H4 (cell line): Measurements from ENCODE around the gene C1QTNF6. TPM values are rescaled to one million over a fixed set of nuclear protein-coding genes. Genes with fewer than 3 reads are reported as not detected.

Experiments used
- DNase-seq: peaks from one replicate; pipeline ENCODE4 v3.0.0-alpha.2; 2015; ENCODE audit warnings: low spot score
- total RNA-seq: library from RNA; depleted of rRNA; stranded (reverse); fragments of >200 nt; shearing (Covaris generic); gene quantifications from 2 replicates; pipeline ENCODE4 v1.2.3, GENCODE V29; 2014

The C1QTNF6 gene
- total RNA-seq, 1 experiment from 2014 or later, result 4.9 TPM

GRCh38 chr22:37223965-37224551 lies 36.0 kb upstream of the C1QTNF6 start:
- no peak for DNase-seq

DNA sequence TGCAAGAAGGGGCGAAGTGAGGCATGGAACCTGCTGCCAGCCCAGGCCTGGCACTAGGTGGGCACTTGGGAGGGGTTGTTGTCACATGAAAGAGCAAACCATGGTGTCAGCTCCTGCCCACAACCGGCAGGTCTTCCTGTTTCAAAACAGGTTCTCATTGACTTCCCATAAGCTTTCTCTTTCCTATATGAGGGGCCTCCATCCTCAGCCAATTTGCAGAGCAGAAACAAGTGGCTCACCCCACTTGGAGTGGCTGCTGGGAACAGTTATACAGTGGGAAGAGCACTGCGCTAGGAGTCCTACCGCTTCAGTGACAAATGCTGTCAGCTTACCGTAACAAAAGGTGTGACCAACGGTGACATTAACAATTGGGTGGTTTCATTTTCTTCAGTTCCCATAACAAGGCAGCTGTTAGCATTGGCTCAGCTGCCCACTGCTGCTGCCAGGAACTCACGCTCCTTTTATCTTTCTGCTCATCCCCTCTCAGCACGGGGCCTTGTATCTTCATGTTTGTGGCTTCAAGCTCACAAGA lies 34.5 kb upstream of the C1QTNF6 start:
- no peak for DNase-seq

- no peak for DNase-seq
Measured at GRCh38 chr22:37221424-37222333, 33.6 kb upstream of the C1QTNF6 start.

DNA sequence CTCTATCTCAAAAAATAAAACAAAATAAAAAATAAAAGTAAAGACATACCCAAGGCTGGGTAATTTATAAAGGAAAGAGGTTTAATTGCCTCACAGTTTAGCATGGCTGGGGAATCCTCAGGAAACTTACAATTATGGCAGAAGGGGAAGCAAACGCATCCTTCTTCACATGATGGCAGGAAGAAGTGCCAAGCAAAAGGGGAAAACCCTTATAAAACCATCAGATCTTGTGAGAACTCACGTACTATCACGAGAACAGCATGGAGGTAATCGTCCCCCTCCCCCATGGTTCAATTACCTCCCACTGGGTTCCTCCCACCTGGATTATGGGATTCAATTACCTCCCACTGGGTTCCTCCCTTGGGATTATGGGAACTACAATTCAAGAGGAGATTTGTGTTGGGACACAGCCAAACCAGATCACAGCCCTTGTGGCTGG lies 32.5 kb upstream of the C1QTNF6 start:
- no peak for DNase-seq

- DNase-seq, result no peak
Measured at GRCh38 chr22:37219533-37219932, 31.5 kb upstream of the C1QTNF6 start.

DNA sequence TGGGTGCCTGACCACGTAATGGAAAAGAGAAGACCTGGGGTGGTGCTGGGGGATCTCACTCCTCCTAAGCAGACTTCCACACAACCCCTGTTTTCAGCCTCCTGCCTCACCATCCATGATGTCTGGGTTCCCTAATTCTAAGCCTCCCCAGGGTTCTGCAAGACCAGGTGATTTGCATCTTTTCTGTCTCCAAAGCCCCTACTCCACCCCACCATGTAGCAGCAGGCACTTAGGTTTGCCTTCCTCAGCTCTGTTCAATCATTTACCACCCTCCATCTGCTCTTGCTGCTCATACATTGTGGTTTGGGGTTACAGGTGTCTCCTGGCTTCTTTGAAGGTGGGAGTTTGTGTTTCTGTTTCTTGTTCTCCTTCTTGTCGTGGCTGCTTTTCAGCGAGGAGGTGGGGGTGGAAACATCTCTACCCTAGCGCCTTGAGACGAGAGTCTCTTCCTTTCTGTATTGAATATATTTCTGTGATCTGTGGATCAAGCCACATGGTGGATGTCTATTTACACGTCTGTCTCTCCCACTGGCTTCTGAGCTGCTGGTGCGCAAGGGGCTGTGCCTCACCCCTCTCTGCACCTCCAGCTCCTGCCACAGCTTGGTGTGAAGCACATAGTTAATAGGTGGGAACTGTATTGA lies 30.8 kb upstream of the C1QTNF6 start:
- no peak for DNase-seq

DNA sequence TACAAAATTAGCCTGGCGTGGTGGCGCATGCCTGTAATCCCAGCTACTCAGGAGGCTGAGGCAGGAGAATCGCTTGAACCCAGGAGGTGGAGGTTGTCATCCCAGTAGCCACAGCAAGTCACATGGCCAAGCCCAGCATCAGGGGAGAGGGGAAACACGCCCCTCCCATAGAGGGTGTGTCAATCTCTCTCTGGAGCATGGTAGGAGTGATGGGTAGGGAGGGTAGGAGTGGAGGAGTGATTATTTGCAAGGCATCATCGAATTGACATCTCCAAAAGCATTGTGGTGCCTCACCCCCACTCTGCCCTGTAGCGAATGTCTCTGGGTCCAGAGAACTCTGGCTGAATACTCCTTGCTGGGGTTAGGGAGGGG lies 30.3 kb upstream of the C1QTNF6 start:
- DNase-seq, result no peak

GRCh38 chr22:37215890-37216289 lies 27.8 kb upstream of the C1QTNF6 start:
- no peak for DNase-seq

DNA sequence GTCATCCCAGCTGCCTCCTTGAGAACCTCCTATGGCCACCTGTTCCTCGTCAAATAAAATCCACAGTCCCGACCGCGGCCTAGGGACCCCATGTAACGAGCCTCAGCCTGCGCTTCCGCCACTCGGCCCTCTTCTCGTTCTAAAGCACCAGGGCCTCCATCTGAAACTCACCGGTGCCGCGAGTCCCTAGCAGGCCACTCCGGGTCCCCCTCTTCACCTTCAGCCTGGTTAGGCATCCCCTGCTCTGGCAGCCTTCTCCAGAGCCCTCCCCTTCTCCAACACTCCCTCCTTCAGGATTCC lies 26.6 kb upstream of the C1QTNF6 start:
- DNase-seq, result no peak

DNA sequence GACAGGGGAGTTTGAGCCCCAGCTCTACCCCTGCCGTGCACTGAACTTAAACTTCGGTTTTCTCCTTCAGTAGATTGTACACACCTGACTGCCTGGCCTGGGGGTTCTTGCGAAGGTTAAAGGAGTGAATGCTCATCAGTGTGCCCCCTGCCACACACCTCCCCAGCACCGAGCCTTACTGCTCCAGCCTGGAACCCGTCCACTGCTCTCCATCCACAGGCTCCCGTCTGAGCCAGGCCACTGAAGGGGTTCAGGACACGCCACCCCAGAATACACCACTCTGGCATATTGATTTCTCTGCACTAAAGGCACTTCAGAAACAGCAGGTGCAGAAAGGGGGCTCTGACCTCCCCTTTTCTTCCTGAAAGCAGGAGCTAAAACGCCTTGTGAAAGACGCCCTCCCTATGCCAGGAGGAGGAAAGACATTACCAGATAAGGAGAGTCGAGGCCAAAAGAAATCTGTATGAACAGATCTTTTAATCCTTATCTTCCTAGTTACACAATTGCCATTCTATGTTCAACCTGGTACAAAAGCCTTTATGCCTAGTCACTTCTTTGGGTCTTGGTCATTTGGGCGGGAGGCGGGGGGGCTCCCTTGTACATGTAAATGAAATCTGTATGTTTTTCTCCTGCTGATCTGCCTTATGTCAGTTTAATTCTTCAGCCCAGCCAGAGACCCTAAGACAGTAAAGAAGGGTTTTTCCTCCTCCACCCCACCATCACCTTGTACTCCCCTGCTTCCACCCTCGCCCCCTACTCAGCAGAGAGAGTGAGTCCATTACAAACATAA lies 26.1 kb upstream of the C1QTNF6 start:
- no peak for DNase-seq

DNA sequence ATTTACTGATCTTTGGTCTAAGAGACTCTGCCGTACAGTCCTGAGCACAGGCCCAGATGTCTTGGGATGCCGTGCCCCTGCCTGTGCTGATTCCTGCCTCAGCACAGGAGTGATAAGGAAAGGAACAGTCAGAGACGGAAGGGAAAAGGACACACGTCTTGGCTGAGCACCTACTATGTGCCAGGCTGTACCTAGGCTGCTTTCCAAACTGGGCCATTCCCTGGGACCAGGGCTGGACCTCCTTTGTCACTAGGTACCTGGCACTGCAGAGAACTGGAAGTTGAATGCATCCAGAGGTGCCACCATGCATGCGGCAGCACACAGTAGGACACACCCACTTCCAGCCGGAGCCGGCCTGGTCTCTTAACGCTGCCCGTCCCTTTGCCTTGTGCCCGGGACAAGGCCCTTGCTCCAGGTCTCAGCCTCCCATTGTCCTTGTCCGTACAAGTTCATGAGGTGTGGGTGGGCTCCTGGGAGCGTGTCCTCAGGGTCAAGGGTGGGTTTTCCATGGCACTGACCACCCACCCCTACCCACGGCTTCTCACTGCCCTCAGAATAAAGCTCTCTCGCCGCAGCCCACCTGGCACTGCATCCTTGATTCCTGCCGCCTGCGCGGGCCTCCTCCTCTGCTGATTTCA lies 25.3 kb upstream of the C1QTNF6 start:
- DNase-seq, result no peak

GRCh38 chr22:37212174-37212906 lies 24.3 kb upstream of the C1QTNF6 start, which contains the start of gene SSTR3:
Gene SSTR3 (minus strand): TSS chr22:37212477. CDS start chr22:37207803, 4,674 bp downstream.
- no peak for DNase-seq

DNA sequence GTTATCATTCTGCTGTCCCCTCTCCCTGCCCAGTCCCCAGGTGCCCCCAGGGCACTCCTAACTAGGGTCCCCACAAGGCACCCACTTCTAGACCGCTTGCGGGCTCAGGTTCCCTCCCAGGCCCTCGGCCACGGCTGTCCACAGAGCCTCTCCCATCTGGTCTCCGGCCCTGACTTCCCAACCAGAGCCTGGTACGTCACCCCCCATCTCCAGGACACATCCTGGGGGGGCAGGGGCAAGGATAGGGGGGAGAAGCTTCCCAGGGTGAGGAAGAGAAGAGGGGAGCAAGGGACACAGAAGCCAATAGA lies 23.8 kb upstream of the C1QTNF6 start:
- DNase-seq, result no peak

- DNase-seq, result no peak
Measured at GRCh38 chr22:37211075-37211865, 23.2 kb upstream of the C1QTNF6 start.

DNA sequence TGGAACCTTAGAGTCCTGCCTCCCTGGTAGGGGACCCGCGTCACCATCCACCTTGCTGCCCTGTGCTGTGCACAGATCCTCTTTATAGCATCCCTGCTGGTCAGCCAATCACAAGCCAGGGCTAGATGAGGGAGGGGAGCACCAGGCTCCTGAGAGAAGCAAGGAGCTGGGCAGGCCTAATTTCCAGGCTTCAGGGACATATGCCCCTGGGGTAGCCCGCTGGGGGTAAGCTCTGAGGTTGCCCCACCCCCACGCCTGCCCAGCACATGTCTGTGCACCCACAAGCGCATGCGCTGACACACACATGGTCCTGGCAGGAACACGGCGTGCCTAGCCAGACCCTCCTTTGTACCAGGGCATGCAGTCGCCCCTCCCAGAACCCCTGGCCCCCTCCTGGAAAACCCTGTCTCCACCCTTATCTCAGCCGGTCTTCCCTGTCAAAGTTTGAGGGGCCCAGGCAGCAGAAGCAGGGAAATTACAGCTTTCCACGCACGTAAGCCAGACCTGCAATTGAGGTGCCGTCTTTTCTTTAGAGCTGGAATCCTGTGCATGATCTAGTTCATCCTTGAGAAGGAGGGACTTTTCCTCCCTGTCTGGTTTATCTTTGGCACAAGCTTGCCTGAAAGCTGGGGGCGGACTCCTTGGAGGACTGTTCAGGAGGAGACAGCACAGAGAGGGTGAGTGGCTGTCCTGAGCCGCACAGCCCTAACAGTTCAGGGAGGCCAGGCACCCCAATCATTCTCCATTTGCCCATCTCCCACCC lies 22.2 kb upstream of the C1QTNF6 start:
- DNase-seq, result no peak

- DNase-seq, result no peak
Measured at GRCh38 chr22:37209140-37209845, 21.2 kb upstream of the C1QTNF6 start.

DNA sequence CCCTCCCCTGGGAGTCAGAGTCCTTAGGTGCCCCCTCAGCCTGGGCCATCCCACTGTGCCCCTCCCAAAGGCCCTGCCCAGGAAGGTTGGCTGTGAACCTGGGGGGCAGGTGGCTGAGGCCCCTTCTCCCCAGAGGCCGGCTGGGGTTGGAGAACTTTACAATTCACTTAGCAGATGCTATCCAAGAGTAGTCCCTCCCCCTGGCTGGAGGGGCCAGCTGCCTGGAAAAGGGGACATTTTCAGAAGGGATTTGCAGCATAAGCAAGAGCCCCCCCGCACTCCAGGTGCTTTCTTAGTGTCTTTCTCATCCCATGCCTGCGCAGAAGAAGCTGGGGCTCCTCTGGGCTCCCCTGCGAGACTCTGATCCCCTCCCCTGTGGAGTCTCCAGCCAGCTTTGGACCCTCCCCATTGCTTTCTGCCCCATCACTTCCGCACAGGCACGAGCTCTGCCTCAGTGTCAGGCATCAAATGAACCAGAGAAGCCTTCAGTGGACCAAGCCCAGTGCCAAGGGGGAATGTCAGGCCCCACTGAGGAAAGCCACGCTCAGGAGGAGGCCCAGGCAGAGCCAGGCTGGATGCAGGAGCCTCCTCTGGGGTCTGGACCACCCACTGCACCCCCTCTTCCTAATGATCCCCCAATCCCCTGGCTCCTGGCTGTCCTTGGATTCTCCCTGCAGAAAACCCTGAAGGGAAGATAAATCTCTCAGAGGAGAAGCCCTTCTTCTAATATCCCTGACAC lies 20.5 kb upstream of the C1QTNF6 start:
- DNase-seq, result no peak

- no peak for DNase-seq
Measured at GRCh38 chr22:37207981-37208380, 19.9 kb upstream of the C1QTNF6 start.
